ENCODE results near the gene CGB1.
"Not testable (repeated sequence)": the region's sequence is repeated elsewhere in the genome, so short reads cannot be mapped to it uniquely, and the experiment has no call there.

The CGB1 gene

DNA sequence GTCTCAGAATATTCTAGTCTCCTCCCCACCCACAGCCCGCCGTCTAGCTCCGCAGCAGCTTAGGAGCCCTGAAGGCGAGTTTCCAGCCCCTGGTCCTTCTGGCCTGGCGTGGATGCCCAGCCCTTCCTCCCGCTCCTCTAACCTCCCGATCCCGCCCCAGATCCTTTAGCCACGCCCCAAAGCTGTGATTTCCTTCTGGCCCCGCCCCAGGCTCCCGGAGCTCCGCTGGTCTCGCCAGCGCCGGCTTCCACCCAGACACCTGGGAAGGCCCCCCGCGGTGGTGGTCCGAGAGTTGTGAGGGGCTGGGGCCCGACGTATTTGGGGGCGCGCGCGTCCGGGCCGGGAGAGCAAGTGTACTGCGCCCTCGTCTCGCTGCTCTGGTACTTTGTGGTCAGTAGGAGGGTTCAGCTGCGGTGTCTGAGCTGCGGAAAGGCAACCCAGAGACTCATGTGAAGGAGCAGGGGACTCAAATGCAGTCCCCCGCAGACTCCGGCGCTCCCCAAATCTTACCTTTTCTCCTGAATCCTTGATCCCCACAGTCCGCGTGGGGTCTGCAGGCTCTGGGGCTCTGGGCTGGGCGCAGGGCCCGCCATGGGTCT lies 21.0 kb upstream of the CGB1 start, which contains the start of gene CGB7:
Gene CGB7, minus strand, starts transcription at position 114 of the 599 bp plus-strand sequence. CDS start 2,374 bp downstream, outside the sequence.
- DNase-seq: no peak

DNA sequence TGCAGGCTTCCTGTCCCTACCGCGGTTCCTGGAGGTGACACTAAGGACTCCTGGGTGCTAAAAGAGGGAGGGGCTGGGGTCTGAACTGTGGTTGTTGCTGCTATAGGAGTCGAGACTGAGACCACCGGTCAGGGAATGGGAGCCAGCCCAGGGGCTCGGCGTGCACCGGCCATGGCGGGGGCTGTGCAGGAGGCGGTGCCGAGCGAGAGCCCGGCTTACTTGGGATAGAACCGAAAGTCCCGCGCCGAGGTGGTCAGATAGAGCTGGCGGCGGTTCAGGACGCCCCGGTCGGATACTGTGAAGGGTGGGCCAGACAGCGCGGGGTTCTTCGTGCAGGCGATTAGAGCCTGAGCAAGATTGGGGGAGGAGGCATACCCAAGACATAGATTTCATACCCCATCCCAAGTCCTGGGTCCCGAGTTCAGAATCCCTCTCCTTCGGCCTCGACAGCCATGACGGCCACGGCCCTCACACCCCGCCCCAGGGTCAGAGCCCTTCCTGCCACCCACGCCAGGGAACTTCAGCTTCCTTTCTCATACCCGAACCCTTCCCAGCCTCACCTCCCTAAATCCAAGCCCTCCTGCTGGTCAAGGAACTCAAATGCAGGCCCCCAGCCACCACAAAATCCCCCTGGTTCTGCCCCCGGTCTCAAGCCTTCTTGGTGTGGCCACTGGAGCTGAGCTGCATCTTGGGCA lies 20.4 kb upstream of the CGB1 start:
- DNase-seq: not testable (repeated sequence)

DNA sequence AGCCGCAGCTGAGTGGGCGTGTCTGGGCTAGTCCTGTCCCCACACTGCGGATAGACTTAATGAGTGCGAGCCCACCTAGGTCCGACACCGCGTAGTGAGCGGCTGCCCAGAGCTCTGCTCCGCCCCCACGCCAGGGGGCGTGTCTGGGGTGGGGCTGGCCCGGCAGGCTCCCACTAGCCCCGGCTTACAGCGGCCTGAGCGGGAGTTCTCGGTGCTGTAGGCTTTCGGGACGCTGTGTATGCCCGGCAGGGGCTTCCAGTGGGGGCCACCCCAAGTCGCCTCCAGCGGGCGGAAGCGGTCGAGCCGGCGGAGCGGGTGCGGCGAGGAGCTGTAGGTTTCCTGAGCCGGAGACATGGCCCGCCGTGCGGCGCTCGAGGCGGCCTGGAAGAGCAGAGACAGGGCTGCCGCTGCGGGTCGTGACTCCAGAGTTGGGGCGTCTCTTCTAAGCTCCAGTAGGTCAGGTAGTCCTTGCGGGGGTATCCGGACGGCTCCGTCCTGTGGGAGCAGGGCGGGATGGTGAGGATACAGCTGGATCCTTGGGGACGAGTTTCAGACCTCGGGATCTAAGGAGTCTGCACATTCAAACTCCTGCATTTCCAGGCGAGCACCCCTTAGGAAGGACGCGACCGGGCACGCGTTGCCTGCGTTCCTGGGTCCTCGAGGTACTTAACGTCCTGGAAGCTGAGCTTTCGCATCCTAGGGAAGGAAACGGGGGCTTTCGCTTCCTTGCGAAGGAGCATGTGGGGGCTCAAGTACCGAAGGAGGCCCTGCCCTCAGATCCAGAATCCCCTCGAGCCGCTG lies 19.6 kb upstream of the CGB1 start:
- no peak for DNase-seq

DNA sequence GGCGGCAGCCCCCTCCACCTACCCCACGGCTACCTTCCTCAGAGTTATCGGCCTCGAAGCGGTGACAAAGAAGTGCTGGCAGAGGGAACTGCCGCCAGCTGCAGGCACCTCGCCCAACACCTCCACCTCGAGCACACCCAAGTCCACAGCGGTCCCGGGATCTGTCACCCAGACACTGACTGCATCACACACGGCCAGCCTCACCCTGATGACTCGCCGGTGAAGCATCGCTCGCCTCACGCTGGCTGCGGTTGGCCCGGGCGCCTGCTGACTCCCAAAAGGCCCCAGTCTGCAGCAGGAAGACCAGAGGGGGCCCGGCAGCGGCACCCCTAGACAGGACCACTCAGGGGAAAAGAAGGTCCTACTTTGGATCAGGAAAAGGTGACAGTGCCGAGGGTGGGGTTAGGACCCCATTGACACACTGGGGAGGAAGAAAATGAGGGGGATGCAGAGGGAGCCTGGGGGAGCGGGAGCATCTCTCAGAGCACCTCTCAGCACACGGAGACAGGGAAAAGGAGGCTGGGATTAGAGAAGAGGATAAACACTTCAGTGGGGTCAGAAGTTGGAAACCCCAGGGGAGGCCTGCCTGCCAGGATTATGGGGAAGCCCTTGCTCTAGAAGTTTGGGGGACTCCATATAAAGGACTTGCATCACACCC lies 13.8 kb upstream of the CGB1 start:
- not testable (repeated sequence) for DNase-seq

DNA sequence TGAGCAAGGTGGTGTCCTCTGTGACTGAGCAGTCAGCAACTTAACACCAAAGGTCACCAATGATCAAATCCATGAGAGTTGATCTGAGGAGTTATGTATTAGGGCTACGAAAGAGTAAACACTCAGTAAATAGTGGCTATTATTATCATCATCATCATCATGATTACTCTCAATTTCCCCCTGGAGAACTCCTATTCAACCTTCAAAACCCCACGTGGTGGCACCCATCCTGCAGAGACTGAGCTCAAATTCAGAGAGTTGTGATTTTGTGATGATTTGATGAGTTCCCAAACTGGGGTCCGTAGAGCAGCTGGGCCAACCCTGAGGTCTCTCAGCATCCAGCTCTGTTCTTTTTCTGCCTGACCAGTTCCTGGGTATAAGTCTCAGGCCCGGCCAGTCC lies 13.1 kb upstream of the CGB1 start:
- not testable (repeated sequence) for DNase-seq

DNA sequence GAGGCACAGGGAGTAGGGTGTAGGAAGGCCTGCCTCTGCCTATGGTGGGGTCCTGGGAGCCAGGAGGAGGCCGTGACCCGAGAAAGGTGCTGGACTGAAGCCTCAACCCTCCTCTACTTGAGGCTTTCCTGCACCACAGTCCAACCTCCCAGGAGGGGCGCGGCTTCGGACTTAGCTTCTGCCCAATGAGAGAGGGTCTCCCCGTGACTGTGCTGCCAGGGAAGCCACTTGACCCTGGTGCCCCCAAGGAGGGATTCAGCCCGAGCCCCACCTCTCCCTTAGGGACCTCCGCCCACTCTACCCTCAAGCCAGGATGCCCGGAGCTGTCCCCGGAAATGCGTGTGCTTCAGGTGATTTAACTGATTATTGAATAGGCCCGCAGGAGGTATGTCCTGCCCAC lies 12.3 kb upstream of the CGB1 start, which contains the start of gene CGB8:
Gene CGB8, minus strand, starts transcription at position 101 of the 400 bp plus-strand sequence. CDS start 372 bp downstream, outside the sequence.
- not testable (repeated sequence) for DNase-seq

DNA sequence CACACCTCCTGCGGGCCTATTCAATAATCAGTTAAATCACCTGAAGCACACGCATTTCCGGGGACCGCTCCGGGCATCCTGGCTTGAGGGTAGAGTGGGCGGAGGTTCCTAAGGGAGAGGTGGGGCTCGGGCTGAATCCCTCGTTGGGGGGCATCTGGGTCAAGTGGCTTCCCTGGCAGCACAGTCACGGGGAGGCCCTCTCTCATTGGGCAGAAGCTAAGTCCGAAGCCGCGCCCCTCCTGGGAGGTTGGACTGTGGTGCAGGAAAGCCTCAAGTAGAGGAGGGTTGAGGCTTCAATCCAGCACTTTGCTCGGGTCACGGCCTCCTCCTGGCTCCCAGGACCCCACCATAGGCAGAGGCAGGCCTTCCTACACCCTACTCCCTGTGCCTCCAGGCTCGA lies 6.9 kb upstream of the CGB1 start, which contains the start of gene CGB5:
Gene CGB5, plus strand, starts transcription at position 301 of the 400 bp plus-strand sequence. CDS start 362 bp downstream, outside the sequence.
- not testable (repeated sequence) for DNase-seq

DNA sequence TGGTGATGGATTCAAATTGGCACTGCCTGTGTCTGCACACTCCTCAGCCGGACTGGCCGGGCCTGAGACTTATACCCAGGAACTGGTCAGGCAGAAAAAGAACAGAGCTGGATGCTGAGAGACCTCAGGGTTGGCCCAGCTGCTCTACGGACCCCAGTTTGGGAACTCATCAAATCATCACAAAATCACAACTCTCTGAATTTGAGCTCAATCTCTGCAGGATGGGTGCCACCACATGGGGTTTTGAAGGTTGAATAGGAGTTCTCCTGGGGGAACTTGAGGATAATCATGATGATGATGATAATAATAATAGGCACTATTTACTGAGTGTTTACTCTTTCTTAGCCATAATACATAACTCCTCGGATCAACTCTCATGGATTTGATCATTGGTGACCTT lies 6.0 kb upstream of the CGB1 start:
- not testable (repeated sequence) for DNase-seq

DNA sequence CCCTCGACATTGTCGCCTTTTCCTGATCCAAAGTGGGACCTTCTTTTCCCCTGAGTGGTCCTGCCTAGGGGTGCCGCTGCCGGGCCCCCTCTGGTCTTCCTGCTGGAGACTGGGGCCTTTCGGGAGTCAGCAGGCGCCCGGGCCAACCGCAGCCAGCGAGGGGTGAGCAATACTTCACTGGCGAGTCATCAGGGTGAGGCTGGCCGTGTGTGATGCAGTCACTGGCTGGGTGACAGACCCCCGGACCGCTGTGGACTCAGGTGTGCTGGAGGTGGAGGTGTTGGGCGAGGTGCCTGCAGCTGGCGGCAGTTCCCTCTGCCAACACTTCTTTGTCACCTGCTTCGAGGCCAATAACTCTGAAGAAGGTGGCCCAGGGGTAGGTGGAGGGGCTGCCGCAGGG lies 5.5 kb upstream of the CGB1 start:
- DNase-seq: no peak

DNA sequence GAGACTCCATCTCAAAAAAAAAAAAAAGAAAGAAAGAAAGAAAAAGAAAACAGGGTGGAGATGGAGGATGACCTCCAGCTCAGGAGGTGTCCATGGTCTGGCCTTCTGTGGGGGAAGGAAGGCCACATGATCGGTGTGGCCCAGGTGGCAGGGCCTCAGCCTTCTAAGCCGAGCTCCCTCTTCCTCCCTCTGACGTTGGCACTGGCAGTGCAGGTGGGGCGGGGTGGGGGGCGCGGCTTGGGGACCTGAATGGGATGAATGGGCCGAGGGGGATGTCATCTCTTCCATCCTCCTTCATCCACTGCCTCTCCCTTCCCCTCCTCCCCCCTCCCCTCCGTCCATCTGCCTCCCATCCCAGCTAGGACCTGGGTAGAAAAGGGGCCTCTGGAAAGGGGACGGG lies 3.0 kb upstream of the CGB1 start:
- DNase-seq: not testable (repeated sequence)

DNA sequence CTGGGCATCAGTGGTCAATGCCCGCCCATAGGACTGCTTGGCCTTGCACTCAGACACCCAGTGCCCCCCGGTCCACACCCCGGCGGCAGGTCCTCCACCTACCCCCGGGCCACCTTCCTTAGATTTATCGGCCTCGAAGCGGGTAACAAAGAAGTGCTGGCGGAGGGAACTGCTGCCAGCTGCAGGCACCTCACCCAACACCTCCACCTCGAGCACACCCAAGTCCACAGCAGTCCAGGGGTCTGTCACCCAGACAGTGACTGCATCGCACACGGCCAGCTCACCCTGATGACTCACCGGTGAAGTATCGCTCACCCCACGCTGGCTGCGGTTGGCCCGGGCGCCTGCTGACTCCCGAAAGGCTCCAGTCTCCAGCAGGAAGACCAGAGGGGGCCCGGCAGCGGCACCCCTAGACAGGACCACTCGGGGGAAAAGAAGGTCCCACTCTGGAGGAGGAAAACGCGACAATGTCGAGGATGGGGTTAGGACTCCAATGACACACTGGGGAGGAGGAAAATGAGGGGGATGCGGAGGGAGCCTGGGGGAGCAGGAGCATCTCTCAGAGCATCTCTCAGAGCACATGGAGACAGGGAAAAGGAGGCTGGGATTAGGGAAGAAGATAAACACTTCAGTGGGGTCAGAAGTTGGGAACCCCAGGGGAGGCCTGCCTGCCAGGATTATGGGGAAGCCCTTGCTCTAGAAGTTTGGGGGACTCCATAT lies 2.0 kb upstream of the CGB1 start:
- DNase-seq: not testable (repeated sequence)

DNA sequence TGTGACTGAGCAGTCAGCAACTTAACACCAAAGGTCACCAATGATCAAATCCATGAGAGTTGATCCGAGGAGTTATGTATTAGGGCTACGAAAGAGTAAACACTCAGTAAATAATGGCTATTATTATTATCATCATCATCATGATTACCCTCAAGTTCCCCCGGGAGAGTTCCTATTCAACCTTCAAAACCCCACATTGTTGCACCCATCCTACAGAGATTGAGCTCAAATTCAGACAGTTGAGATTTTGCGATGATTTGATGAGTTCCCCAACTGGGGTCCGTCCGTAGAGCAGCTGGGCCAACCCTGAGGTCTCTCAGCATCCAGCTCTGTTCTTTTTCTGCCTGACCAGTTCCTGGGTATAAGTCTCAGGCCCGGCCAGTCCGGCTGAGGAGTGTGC lies 1.4 kb upstream of the CGB1 start:
- DNase-seq: not testable (repeated sequence)

DNA sequence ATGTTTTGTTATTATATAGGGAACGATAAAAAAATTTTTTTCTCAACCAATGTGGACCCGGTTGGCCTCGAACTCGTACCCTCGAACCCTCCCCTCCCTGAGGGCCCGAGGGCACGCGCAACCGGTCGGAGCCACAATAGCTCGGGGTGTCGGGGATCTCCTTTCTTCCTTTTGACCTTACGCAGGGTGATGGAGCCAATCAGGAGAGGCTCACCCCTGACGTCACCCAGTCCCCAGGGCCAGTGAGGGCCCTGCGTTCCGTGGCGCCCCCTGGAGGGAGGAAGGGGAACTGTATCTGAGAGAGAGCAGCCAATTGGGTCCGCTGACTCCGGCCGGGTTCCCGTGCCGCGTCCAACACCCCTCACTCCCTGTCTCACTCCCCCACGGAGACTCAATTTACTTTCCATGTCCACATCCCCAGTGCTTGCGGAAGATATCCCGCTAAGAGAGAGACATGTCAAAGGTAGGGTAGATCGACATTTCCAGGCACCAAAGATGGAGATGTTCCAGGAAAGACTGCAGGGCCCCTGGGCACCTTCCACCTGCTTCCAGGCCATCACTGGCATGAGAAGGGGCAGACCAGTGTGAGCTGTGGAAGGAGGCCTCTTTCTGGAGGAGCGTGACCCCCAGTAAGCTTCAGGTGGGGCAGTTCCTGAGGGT lies 4.9 kb downstream of the CGB1 start, which contains the start of gene CGB2:
Gene CGB2, plus strand, starts transcription at position 249 of the 660 bp plus-strand sequence. Its CDS starts 206 bp downstream, at position 455.
- DNase-seq: not testable (repeated sequence)

DNA sequence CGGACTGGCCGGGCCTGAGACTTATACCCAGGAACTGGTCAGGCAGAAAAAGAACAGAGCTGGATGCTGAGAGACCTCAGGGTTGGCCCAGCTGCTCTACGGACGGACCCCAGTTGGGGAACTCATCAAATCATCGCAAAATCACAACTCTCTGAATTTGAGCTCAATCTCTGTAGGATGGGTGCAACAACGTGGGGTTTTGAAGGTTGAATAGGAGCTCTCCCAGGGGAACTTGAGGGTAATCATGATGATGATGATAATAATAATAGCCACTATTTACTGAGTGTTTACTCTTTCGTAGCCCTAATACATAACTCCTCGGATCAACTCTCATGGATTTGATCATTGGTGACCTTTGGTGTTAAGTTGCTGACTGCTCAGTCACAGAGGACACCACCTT lies 6.4 kb downstream of the CGB1 start:
- DNase-seq: not testable (repeated sequence)

DNA sequence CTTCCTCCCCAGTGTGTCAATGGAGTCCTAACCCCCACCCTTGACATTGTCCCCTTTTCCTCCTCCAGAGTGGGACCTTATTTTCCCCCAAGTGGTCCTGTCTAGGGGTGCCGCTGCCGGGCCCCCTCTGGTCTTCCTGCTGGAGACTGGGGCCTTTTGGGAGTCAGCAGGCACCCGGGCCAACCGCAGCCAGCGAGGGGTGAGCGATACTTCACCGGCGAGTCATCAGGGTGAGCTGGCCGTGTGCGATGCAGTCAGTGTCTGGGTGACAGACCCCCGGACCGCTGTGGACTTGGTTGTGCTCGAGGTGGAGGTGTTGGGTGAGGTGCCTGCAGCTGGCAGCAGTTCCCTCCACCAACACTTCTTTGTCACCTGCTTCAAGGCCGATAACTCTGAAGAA lies 6.9 kb downstream of the CGB1 start:
- DNase-seq: not testable (repeated sequence)

DNA sequence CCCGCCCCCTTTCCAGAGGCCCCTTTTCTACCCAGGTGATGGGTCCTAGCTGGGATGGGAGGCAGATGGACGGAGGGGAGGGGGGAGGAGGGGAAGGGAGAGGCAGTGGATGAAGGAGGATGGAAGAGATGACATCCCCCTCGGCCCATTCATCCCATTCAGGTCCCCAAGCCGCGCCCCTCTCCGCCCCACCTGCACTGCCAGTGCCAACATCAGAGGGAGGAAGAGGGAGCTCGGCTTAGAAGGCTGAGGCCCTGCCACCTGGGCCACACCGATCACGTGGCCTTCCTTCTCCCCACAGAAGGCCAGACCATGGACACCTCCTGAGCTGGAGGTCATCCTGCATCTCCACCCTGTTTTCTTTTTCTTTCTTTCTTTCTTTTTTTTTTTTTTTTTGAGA lies 8.0 kb downstream of the CGB1 start:
- DNase-seq: not testable (repeated sequence)

DNA sequence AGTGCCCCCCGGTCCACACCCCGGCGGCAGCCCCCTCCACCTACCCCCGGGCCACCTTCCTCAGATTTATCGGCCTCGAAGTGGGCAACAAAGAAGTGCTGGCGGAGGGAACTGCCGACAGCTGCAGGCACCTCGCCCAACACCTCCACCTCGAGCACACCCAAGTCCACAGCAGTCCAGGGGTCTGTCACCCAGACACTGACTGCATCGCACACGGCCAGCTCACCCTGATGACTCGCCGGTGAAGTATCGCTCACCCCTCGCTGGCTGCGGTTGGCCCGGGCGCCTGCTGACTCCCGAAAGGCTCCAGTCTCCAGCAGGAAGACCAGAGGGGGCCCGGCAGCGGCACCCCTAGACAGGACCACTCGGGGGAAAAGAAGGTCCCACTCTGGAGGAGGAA lies 11.1 kb downstream of the CGB1 start:
- DNase-seq: not testable (repeated sequence)

DNA sequence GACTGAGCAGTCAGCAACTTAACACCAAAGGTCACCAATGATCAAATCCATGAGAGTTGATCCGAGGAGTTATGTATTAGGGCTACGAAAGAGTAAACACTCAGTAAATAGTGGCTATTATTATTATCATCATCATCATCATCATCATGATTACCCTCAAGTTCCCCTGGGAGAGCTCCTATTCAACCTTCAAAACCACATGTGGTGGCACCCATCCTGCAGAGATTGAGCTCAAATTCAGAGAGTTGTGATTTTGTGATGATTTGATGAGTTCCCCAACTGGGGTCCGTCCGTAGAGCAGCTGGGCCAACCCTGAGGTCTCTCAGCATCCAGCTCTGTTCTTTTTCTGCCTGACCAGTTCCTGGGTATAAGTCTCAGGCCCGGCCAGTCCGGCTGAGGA lies 11.6 kb downstream of the CGB1 start:
- not testable (repeated sequence) for DNase-seq

DNA sequence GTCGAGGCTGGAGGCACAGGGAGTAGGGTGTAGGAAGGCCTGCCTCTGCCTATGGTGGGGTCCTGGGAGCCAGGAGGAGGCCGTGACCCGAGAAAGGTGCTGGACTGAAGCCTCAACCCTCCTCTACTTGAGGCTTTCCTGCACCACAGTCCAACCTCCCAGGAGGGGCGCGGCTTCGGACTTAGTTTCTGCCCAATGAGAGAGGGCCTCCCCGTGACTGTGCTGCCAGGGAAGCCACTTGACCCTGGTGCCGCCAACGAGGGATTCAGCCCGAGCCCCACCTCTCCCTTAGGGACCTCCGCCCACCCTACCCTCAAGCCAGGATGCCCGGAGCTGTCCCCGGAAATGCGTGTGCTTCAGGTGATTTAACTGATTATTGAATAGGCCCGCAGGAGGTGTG lies 12.5 kb downstream of the CGB1 start, which contains the start of gene CGB3:
Gene CGB3, minus strand, starts transcription at position 101 of the 400 bp plus-strand sequence. CDS start 362 bp downstream, outside the sequence.
- not testable (repeated sequence) for DNase-seq

DNA sequence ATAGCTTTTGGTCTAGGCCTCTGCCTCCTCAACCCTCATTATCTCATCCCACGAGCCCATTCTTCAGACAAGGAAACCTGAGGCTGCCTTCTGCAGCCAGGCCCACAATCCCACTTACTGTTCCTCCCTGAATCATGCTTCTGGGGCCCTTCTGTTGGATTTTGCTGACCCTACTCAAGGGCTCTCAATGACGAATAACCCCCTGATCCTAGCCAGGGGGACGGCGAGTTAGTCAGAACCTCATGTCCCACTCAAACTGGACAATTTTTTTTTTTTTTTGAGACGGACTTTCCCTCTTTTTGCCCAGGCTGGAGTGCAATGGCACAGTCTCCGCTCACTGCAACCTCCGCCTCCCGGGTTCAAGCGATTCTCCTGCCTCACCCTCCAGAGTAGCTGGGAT lies 14.6 kb downstream of the CGB1 start:
- DNase-seq: no peak
